Psoas muscle (tissue), 8 donors: Measurements from ENCODE around the gene WNK4. TPM values are rescaled to one million over a fixed set of nuclear protein-coding genes. Genes with fewer than 3 reads are reported as not detected.

Experiments used
- ATAC-seq, 4 donors: fragments of 200-7000 bp; cut with Tn5 transposase; one replicate each; pipeline ENCODE4 v1.9.1; 2020; ENCODE audit warnings: moderate library complexity in 3 of 4, mild to moderate bottlenecking in 2 of 4
- DNase-seq, 2 donors: peaks; one replicate each; pipeline ENCODE4 v3.0.0-alpha.2; 2020
- H3K27ac ChIP-seq: fragments of 200-600 bp; one replicate; pipeline ENCODE4 v1.8.0; 2022
- H3K27me3 ChIP-seq, 3 donors: fragments of 200-600 bp in 1 of 3; one replicate each; pipeline versions ENCODE4 v1.6.1 to v1.8.0; 2013 to 2022; ENCODE audit warnings: low read length in 2 of 3, mild to moderate bottlenecking in 2 of 3, moderate library complexity in 1 of 3; ENCODE audit not compliant: insufficient read depth in 3 of 3
- H3K36me3 ChIP-seq, 2 donors: fragments of 200-600 bp in 1 of 2; one replicate each; pipeline versions ENCODE4 v1.6.1 to v1.8.0; 2013 to 2022; ENCODE audit warnings: low read depth in 1 of 2, mild to moderate bottlenecking in 1 of 2, moderate library complexity in 1 of 2; ENCODE audit not compliant: insufficient read depth in 1 of 2
- H3K4me1 ChIP-seq: fragments of 200-600 bp; one replicate; pipeline ENCODE4 v1.8.0; 2022
- H3K4me3 ChIP-seq: fragments of 200-600 bp; one replicate; pipeline ENCODE4 v1.8.0; 2022; ENCODE audit warnings: mild to moderate bottlenecking
- H3K9me3 ChIP-seq: fragments of 200-600 bp; one replicate; pipeline ENCODE4 v1.8.0; 2022
- CTCF ChIP-seq: fragments of 200-600 bp; IDR thresholded peaks from one replicate; pipeline ENCODE4 v1.8.0; 2022; ENCODE audit warnings: antibody characterized with exemption
- WGBS, 3 donors: extraction: QIAGEN DNeasy Blood & Tissue Kit; methylation state at CpG; one replicate each; pipeline versions ENCODE4 v1.1.6 to v1.1.7; 2013; 5-methylcytosine and 5-hydroxymethylcytosine counted together
- intact Hi-C, 2 donors: fragments of 100-400 bp; cut with DNase I; formaldehyde crosslinking; loops; one replicate each; pipeline versions ENCODE4 v1.11.0 to v1.14.2; 2022
- polyA plus RNA-seq, 3 donors: library from polyadenylated mRNA; stranded (reverse); fragments of 200-250 nt; gene quantifications; one replicate each; pipeline ENCODE4 v1.2.3, GENCODE V29; 2013
- total RNA-seq, 4 donors: library from RNA; stranded (reverse); fragmentation: NEBNext Ultra II Directional in 2 of 4; extraction: Animal tissue kit (Norgen Biotek cat#: 25700) in 2 of 4; gene quantifications; one replicate each; pipeline versions ENCODE4 v1.2.1 to v1.2.4, GENCODE V29; 2021 to 2023
- donor health status: healthy with polysubstance abuse.
- donor health status: DM: no; HTN: no; CAD: no; lungs with moderate emphysema.
- donor health status: Bipolar disorder and iron deficiency.
- donor health status: healthy.
- donor health status: DM: yes; HTN: yes; CAD: no.
- donor health status: DM: no; HTN: no; CAD: no.
- donor health status: DM: no; HTN: no; CAD: no.
- donor health status: DM: yes; HTN: yes; CAD: no.

WNK4 gene
- total and polyA plus RNA-seq, 7 donors, result 0.01 to 0.30 (median 0.08) TPM; not detected in 3

- intact Hi-C loops, result no loop called here
- H3K4me3 ChIP-seq, result no peak overlapping the region
- H3K9me3 ChIP-seq, result no peaks in the 10 kb centered on the region
- no peak for ATAC-seq
- H3K27me3 ChIP-seq, result no peaks in the 10 kb centered on the region
- H3K4me1 ChIP-seq, result no peaks in the 10 kb centered on the region
- no peak for TF ChIP-seq CTCF
- H3K27ac ChIP-seq, result no peak overlapping the region
- WGBS, 3 donors, result 78 to 89% (median 79%) methylated on average over 1 of the region's 1 CpG
- peaks cover 0 to 23% of the 10 kb centered on the region in 2 donors for H3K36me3 ChIP-seq
- DNase-seq, result no peak
Observed at GRCh38 chr17:42806249-42806648, 25.8 kb downstream of the WNK4 start.

GRCh38 chr17:42809250-42809649 is 28.8 kb downstream of the WNK4 start:
- WGBS, 3 donors, result 8 to 27% (median 21%) methylated on average over 3 of the region's 3 CpGs
- intact Hi-C loops, result no loop called here
- H3K4me3 ChIP-seq, result no peak overlapping the region
- no peak overlapping the region for H3K27ac ChIP-seq
- H3K4me1 ChIP-seq, result no peaks in the 10 kb centered on the region
- H3K9me3 ChIP-seq, result no peaks in the 10 kb centered on the region
- H3K27me3 ChIP-seq, result no peaks in the 10 kb centered on the region
- ATAC-seq, result peak; percentile 73 to 91 (median 86)
- peaks cover 0 to 53% of the 10 kb centered on the region in 2 donors for H3K36me3 ChIP-seq
- DNase-seq, result peak; percentile 43 to 72
- no peak for TF ChIP-seq CTCF

- Histone ChIP-seq H3K36me3 (peaks cover 11 to 100% of the 10 kb centered on the region in 2 donors), H3K4me1 (no peaks in the 10 kb centered on the region), H3K27ac (no peak overlapping the region), H3K9me3 (no peaks in the 10 kb centered on the region), H3K4me3 (no peak overlapping the region), H3K27me3 (no peaks in the 10 kb centered on the region)
- 58 to 61% (median 59%) methylated on average over 8 of the region's 8 CpGs for WGBS, 3 donors
- TF ChIP-seq CTCF, result no peak
- intact Hi-C loops, result loop anchor here in 1 of 2 donors (5.0 kb wide), 1 partner anchor 93 kb away; no protein-coding TSS in a partner anchor
- ATAC-seq (peak in 1 of 4 donors; percentile 27), DNase-seq (no peak)
Observed at GRCh38 chr17:42814633-42815399, 34.4 kb downstream of the WNK4 start.

GRCh38 chr17:42817866-42818265 is 37.5 kb downstream of the WNK4 start:
- peaks cover 4% of the 10 kb centered on the region for H3K4me1 ChIP-seq
- H3K27me3 ChIP-seq, result no peaks in the 10 kb centered on the region
- peaks cover 11 to 100% of the 10 kb centered on the region in 2 donors for H3K36me3 ChIP-seq
- no peak overlapping the region for H3K27ac ChIP-seq
- DNase-seq, result no peak
- no peak for ATAC-seq
- intact Hi-C loops, result loop anchor here in 1 of 2 donors (5.0 kb wide), 1 partner anchor 96 kb away; no protein-coding TSS in a partner anchor
- no peak for TF ChIP-seq CTCF
- no peaks in the 10 kb centered on the region for H3K9me3 ChIP-seq
- H3K4me3 ChIP-seq, result no peak overlapping the region
- 64 to 88% (median 66%) methylated on average over 1 of the region's 1 CpG for WGBS, 3 donors
